HFF-Myc (cell line): ENCODE data around the gene MAP2K7.

Experiments used
- DNase-seq: peaks from one replicate; pipeline ENCODE4 v3.0.0-alpha.2; 2011; ENCODE audit warnings: low read depth; ENCODE audit errors: extremely low read depth
- H3K4me3 ChIP-seq: replicated peaks from 2 replicates; pipeline ENCODE4 v1.5.1; 2011; ENCODE audit warnings: low read depth, mild to moderate bottlenecking, control low read depth, low read length
- CTCF ChIP-seq: IDR thresholded peaks from 2 replicates; pipeline ENCODE4 v1.5.1; 2012; ENCODE audit warnings: mild to moderate bottlenecking, low read depth, low read length, control low read depth; ENCODE audit errors: missing control alignments

MAP2K7 gene

GRCh38 chr19:7863157-7863970 lies 40.3 kb upstream of the MAP2K7 start:
- DNase-seq = no peak
- TF ChIP-seq CTCF = no peak
- H3K4me3 ChIP-seq = no peak overlapping the region

GRCh38 chr19:7863971-7864689 lies 39.5 kb upstream of the MAP2K7 start:
- DNase-seq = no peak
- no peak for TF ChIP-seq CTCF
- no peak overlapping the region for H3K4me3 ChIP-seq

- TF ChIP-seq CTCF = no peak
- DNase-seq = no peak
These were observed 39.0 kb upstream of the MAP2K7 start for GRCh38 chr19:7864690-7865074.

GRCh38 chr19:7865262-7865911 lies 38.3 kb upstream of the MAP2K7 start:
- no peak for TF ChIP-seq CTCF
- no peak overlapping the region for H3K4me3 ChIP-seq
- DNase-seq = no peak

More at GRCh38 chr19:7864690-7865074, 39.0 kb upstream of the MAP2K7 start:
- H3K4me3 ChIP-seq = no peak overlapping the region

- no peak overlapping the region for H3K4me3 ChIP-seq
- no peak for TF ChIP-seq CTCF
- no peak for DNase-seq
These were observed 37.1 kb upstream of the MAP2K7 start for GRCh38 chr19:7866399-7867091.

GRCh38 chr19:7867092-7867844 lies 36.4 kb upstream of the MAP2K7 start:
- no peak for DNase-seq
- H3K4me3 ChIP-seq = no peak overlapping the region
- no peak for TF ChIP-seq CTCF
